Right hindlimb (tissue), 1 donor: ENCODE measurements around the gene AMBP.
"Not testable (repeated sequence)": the region's sequence is repeated elsewhere in the genome, so short reads cannot be mapped to it uniquely, and the experiment has no call there.

ENCODE experiments used
- DNase-seq: peaks from one replicate; pipeline ENCODE4 v3.0.0-alpha.2; 2018

Gene AMBP

DNA sequence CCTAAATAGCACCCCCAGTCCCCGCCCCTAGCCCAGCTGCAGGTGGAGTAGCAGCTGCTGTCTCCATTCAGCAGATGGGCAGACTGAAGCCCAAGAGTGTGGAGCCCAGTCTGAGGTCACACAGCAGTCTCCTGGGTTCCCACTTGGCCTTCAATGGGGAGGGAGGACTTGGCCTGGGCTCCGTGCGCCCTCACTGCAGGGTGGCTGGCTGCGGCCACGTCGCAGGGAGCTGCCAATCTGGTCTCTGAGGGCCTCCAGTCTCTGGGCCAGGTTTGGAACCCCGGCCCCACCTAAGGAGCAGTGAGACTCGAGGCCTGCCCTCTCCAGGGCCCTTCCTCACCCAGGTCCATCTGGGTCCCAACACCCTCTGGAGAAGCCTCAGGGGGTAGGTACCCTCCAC lies 13.6 kb upstream of the AMBP start:
- no peak for DNase-seq

DNA sequence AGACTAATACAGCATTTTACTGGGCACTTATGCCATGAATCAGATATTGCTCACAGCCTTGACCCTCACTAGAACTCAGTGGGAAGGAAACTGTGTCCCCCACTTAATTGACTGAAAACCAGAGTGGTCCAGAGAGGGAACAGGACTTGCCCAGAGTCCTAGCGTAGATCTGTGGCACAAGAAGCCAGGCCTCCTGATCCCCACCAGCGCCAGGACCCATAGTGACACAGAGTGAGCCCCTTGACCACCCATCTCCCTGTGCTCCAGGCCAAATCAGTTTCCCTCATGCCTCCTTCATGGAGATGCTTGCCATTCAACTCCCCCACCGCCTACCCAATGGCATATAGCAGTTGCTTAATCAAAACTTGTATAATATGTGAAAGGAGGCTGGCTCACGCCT lies 12.7 kb upstream of the AMBP start:
- no peak for DNase-seq

GRCh38 chr9:114089206-114089840 lies 11.2 kb upstream of the AMBP start:
- no peak for DNase-seq

DNA sequence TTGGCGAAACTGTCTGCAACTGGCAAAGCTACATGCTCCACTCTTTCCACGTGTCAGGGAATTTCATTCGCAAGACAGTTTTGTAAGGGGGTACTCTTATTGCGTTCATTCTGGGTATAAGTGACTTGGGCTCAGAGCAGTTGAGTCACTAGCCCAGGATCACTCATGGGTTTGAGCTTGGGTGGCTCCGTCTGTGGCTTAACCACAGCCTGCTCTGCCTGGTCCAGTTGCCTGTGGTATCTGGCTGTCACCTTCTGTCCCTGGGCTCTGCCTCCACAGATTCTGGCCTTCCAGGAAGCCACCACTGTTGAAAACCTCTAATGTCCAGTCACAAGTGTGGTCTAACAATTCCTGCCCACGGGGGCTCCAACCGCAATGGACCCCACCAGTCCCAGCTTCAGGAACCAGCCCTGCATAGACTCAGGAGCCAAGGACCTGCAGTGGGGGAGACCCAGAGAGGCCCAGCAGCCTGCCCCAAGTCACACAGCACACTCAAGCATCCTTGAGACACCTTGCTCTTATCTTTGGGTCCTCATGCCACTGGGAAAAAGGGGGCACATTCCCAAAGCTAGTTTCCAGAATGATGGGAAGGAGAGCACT lies 10.6 kb upstream of the AMBP start:
- DNase-seq: no peak

DNA sequence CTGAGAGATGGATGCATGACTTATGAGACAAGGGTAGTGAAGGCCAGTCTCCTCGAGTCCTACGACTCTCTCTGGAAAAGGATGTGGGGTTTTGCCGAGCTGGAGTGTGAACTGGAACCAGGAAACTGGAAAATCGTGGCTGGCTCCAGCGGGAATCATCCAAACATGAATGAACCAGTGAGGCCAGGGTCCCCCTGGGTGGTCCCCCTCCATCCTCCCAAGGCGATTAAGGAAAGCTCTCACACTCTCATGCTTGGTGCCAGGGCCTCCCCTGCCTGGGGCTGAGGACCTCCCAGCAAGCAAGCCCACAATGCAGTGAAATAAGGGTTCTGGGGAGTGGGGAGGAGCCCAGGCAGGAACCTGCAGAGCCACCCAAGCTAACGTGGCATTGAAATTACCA lies 9.6 kb upstream of the AMBP start:
- no peak for DNase-seq

GRCh38 chr9:114086607-114087006 lies 8.5 kb upstream of the AMBP start:
- no peak for DNase-seq

DNA sequence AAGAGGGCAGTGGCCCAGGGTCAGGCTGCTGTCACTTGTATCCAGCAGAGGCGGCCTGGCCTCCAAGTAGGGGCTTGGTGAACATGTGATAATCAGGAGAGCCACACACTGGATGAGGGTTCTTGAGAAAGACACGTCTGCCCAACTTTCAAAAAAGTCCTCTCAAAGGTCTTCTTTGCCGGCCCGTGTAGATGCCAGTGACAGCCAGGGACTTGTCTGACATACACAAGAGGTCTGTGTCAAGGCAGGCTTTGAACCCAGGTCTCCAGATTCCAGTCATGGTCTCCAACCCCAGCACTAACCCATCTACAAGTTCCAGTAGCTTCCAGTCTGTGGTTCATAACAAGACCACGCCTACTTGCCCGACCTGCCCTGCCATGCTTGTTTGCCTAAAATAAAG lies 7.9 kb upstream of the AMBP start:
- DNase-seq: no peak

GRCh38 chr9:114085387-114085789 lies 7.3 kb upstream of the AMBP start:
- no peak for DNase-seq

GRCh38 chr9:114084282-114085073 lies 6.4 kb upstream of the AMBP start:
- DNase-seq: no peak

- DNase-seq: no peak
These were observed 5.6 kb upstream of the AMBP start for GRCh38 chr9:114083666-114084065.

DNA sequence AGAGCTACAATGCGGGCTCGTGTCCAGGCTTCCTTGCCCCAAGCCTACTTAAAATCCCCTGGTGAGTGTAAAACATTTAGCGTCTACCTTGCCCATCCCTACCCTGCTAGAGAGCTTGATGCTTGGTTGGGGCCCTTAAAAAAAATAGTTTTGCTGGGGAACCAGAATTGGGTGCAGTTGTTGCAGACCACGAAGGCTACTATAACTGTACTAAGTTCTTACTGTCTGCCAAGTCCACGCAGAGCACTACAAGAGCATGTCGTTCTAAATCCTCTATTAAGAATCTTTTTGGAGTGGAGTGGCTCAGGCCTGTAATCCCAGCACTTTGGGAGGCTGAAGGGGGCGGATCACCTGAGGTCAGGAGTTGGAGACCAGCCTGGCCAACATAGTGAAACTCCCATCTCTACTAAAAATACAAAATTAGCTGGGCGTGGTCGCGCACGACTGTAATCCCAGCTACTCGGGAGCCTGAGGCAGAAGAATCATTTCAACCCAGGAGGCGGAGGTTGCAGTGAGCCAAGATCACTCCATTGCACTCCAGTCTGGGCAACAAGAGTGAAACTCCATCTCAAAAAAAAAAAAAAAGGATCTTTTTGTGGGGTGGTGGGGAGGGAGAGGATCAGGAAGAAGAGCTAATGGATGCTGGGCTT lies 4.8 kb upstream of the AMBP start:
- not testable (repeated sequence) for DNase-seq

GRCh38 chr9:114082017-114082762 lies 4.1 kb upstream of the AMBP start:
- peak; percentile 93 for DNase-seq

DNA sequence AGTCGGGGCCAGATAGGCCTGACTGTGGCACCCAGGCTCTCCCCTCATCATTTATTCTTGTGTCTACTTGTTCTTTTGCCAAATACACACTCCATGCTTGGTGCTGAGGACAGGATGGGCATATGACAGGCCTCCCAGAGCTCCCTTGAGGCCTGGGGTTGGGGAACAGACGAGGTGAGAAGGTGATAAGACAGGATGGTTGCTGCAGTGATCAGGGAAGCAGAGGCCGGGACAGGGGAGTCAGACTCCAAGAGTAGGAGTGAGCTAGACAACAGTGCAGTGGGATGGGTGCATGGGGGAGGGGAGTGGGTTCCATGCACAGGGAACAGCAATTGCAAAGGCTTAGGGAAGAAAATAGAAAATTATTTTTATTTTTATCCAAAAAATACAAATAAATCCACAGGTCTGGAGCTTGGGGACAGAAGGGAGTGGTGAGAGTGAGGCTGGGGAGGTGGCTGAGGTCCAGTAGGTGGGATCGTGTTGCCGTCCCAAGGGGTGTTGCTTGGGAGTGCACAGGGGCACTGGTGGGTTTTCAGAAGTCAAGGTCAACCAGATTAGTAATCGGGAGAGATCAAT lies 3.4 kb upstream of the AMBP start:
- DNase-seq: no peak

- no peak for DNase-seq
These were observed 2.8 kb upstream of the AMBP start for GRCh38 chr9:114080773-114081440.

GRCh38 chr9:114080195-114080772 lies 2.2 kb upstream of the AMBP start:
- no peak for DNase-seq

GRCh38 chr9:114078781-114079156 lies 669 bp upstream of the AMBP start:
- no peak for DNase-seq

DNA sequence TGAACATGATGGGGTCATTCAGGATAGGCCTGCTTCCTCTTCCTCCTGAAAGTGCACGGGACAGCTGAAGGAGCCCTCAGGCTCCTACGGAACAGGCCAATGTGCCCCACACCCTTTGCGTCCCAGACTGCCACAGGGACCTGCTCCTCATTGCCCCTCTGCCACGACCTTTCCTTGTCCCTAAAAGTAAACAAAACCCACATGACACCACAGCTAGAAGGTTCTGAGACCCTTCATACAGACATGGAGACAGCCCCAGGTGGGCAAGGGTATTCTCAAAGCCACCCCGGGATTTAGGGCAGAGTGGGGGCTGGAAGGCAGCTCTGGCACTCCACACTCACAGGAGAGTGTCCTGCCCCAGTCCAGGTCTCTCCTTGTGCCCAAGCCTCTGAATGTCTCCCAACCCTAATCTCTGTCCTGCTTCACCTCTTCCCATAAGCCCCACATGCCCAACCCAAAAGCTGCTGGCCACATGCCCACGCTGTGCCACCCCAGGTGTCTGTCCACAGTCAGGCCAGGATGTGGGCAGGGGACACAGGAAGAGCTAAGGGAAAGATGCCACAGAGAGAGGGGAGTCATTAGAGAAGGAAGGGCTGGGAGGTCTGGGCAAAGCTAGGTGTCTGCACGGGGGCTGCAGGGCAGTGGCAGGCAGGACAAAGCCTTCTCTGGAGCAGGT lies 800 bp downstream of the AMBP start:
- no peak for DNase-seq

- DNase-seq: no peak
These were observed 1.6 kb downstream of the AMBP start for GRCh38 chr9:114076237-114077161.

DNA sequence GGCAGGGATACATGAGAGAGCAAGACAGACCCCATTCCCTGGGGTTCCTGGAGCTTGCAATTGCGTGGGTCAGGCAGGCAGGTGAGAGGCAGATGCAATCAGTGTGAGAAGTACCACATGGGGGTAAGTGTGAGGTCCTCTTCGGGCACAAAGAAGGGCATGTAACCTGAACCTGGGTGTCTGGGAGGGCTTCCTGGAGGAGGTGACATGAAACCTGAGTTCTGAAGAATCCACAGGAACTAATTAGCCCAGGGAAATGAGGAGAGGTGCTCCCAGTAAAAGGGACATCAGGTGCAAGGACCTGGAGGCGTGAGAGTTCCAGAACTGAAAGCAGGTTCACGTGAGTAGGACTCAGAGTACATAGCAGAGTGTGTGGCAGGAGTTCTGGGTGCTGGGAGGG lies 2.5 kb downstream of the AMBP start:
- DNase-seq: no peak
